Head of caudate nucleus (tissue), 42 donors: Measurements from ENCODE around the gene CCDC66.
A peak's percentile ranks its signal among the peaks of the same experiment; 100 is the strongest.
"Not testable (repeated sequence)": the region's sequence is repeated elsewhere in the genome, so short reads cannot be mapped to it uniquely, and the experiment has no call there.

Experiments
- DNase-seq, 42 donors: peaks; one replicate each; pipeline versions ENCODE4 v3.0.0 to v3.0.0-alpha.2; 2020 to 2021; ENCODE audit warnings: mixed read lengths in 7 of 42
- intact Hi-C: fragments of 100-400 bp; cut with DNase I; formaldehyde crosslinking; loops from one replicate; pipeline ENCODE4 v1.15.0; 2022

Gene CCDC66

GRCh38 chr3:56556908-56557830 lies at the start of gene CCDC66:
Gene CCDC66 (plus strand): TSS chr3:56557175. CDS start chr3:56557243, 68 bp downstream.
- peak; percentile 90 to 98 (median 96) for DNase-seq
- intact Hi-C loops, result no loop called here

GRCh38 chr3:56519641-56520040 lies 37.3 kb upstream of the CCDC66 start:
- intact Hi-C loops, result no loop called here
- no peak for DNase-seq

GRCh38 chr3:56522374-56522773 lies 34.6 kb upstream of the CCDC66 start:
- DNase-seq, result no peak
- intact Hi-C loops, result no loop called here

GRCh38 chr3:56525291-56525690 lies 31.7 kb upstream of the CCDC66 start:
- no peak for DNase-seq
- intact Hi-C loops, result no loop called here

- intact Hi-C loops, result no loop called here
- DNase-seq, result no peak
Observed at GRCh38 chr3:56536735-56537134, 20.2 kb upstream of the CCDC66 start.

GRCh38 chr3:56547486-56547885 lies 9.5 kb upstream of the CCDC66 start:
- intact Hi-C loops, result no loop called here
- DNase-seq, result peak in 1 of 42 donors; percentile 35

GRCh38 chr3:56557831-56558170 lies 826 bp downstream of the CCDC66 start:
- intact Hi-C loops, result no loop called here
- no peak for DNase-seq

GRCh38 chr3:56573501-56573900 lies 16.5 kb downstream of the CCDC66 start:
- DNase-seq, result no peak
- intact Hi-C loops, result no loop called here

GRCh38 chr3:56581941-56582340 lies 25.0 kb downstream of the CCDC66 start:
- DNase-seq, intact Hi-C loops: not testable (repeated sequence)

- DNase-seq, intact Hi-C loops: not testable (repeated sequence)
Observed at GRCh38 chr3:56584275-56584674, 27.3 kb downstream of the CCDC66 start.

- intact Hi-C loops, result no loop called here
- no peak for DNase-seq
Observed at GRCh38 chr3:56590814-56591213, 33.8 kb downstream of the CCDC66 start.

GRCh38 chr3:56591262-56591661 lies 34.3 kb downstream of the CCDC66 start:
- intact Hi-C loops, result no loop called here

GRCh38 chr3:56593455-56594158 lies 36.6 kb downstream of the CCDC66 start:
- no peak for DNase-seq

More at GRCh38 chr3:56591262-56591661, 34.3 kb downstream of the CCDC66 start:
- no peak for DNase-seq

GRCh38 chr3:56595975-56596840 lies 39.2 kb downstream of the CCDC66 start:
- no peak for DNase-seq

More at GRCh38 chr3:56593455-56594158, 36.6 kb downstream of the CCDC66 start:
- intact Hi-C loops, result no loop called here

GRCh38 chr3:56608479-56608878 lies 51.5 kb downstream of the CCDC66 start:
- intact Hi-C loops, DNase-seq: not testable (repeated sequence)

More at GRCh38 chr3:56595975-56596840, 39.2 kb downstream of the CCDC66 start:
- intact Hi-C loops, result no loop called here

GRCh38 chr3:56610669-56611335 lies 53.8 kb downstream of the CCDC66 start:
- DNase-seq, result peak in 2 of 42 donors; percentile 4 to 15
- intact Hi-C loops, result no loop called here

GRCh38 chr3:56611364-56611763 lies 54.4 kb downstream of the CCDC66 start:
- DNase-seq, result no peak
- intact Hi-C loops, result no loop called here

GRCh38 chr3:56612146-56612545 lies 55.2 kb downstream of the CCDC66 start:
- intact Hi-C loops, result no loop called here
- DNase-seq, result no peak

GRCh38 chr3:56613016-56613415 lies 56.0 kb downstream of the CCDC66 start:
- no peak for DNase-seq
- intact Hi-C loops, result no loop called here
